ENCODE data around the gene MCU.

The MCU gene

GRCh38 chr10:72782649-72783330 is 90.8 kb downstream of the MCU start:
- no peak for DNase-seq (ENCODE audit: extremely low read depth, low read depth)

GRCh38 chr10:72783410-72783833 is 91.5 kb downstream of the MCU start:
- TF ChIP-seq, protein P1, sequence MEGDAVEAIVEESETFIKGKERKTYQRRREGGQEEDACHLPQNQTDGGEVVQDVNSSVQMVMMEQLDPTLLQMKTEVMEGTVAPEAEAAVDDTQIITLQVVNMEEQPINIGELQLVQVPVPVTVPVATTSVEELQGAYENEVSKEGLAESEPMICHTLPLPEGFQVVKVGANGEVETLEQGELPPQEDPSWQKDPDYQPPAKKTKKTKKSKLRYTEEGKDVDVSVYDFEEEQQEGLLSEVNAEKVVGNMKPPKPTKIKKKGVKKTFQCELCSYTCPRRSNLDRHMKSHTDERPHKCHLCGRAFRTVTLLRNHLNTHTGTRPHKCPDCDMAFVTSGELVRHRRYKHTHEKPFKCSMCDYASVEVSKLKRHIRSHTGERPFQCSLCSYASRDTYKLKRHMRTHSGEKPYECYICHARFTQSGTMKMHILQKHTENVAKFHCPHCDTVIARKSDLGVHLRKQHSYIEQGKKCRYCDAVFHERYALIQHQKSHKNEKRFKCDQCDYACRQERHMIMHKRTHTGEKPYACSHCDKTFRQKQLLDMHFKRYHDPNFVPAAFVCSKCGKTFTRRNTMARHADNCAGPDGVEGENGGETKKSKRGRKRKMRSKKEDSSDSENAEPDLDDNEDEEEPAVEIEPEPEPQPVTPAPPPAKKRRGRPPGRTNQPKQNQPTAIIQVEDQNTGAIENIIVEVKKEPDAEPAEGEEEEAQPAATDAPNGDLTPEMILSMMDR (IDR thresholded peaks at IDR 0.05; ENCODE audit: low read depth, low read length) = no peak
- no peak for DNase-seq (ENCODE audit: extremely low read depth, low read depth)

More at GRCh38 chr10:72782649-72783330, 90.8 kb downstream of the MCU start:
- TF ChIP-seq, protein P1 (IDR thresholded peaks at IDR 0.05; ENCODE audit: low read depth, low read length) = no peak

- TF ChIP-seq, protein P1 (IDR thresholded peaks at IDR 0.05; ENCODE audit: low read depth, low read length) = no peak
- peak; percentile 62 for DNase-seq (ENCODE audit: extremely low read depth, low read depth)
These were observed 92.8 kb downstream of the MCU start for GRCh38 chr10:72784551-72785351.

DNA sequence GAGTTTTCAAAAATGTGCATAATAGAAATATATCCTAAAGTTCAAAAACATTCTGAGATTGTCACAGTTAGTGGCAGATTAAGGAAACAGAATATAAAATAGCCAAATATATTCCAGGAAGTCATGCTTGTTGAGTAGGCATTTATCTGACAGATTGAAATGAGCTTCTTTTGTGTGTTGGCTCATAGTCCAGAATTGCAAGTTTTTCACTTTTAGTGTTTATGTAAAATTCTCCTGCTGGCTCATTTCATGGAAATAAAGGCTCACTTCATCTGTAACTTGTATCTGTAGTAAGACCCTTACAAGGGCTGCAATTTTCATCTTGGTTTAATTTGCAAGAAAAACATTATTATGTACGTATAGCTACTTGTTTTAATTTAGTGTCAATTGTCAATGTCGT is 93.5 kb downstream of the MCU start:
- TF ChIP-seq, protein P1 (IDR thresholded peaks at IDR 0.05; ENCODE audit: low read depth, low read length) = no peak

DNA sequence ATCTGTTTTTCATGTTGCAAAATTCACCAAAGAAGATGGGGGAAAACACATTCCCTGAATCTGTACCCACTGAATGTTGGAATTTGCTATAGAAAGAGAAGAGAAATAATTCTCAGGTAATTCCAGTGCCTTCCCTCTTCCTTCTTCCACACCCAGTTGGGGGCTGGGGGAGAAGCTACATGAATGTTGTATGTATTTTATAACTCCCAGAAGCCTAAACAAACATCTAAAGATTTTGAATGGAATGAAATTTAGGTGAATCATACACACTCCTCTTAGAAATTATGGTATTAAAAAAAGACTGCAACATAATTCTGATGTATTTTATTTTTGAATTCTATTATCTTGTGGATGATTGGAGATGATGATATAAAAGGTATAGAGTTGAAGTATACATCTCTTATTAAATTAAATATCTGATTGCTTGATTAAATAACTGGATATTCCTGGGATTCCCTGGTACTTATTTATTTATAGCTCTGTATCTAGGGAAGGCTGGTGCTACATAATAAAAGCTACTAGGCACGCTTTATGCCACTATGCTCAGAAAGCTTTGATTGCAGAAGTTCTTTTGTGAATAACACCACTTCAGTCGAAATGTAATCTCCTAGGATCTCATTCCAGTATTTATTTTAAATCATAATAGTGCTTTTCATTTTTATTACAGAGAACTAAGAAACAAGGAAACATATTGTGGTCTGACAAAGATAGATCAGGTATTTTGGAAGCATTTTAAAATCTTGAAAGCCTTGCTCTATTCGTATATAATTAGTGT is 98.5 kb downstream of the MCU start:
- TF ChIP-seq, protein P1 (IDR thresholded peaks at IDR 0.05; ENCODE audit: low read depth, low read length) = no peak
- no peak for DNase-seq (ENCODE audit: extremely low read depth, low read depth)

More for the DNA sequence above, 93.5 kb downstream of the MCU start:
- no peak for DNase-seq (ENCODE audit: extremely low read depth, low read depth)

- TF ChIP-seq, protein P1 (IDR thresholded peaks at IDR 0.05; ENCODE audit: low read depth, low read length) = no peak
- DNase-seq (ENCODE audit: extremely low read depth, low read depth) = no peak
These were observed 100.3 kb downstream of the MCU start for GRCh38 chr10:72792288-72792687.

Data from AG09319 (cell line).